ENCODE measurements around the gene VSTM5.
"Not testable (repeated sequence)": the region's sequence is repeated elsewhere in the genome, so short reads cannot be mapped to it uniquely, and the experiment has no call there.

Gene VSTM5

GRCh38 chr11:93796441-93797231, 53.8 kb downstream of the VSTM5 start:
- DNase-seq (ENCODE audit: low read depth in 2 of 2): no peak

- DNase-seq (ENCODE audit: low read depth in 2 of 2): no peak
Measured at GRCh38 chr11:93791493-93791892, 58.9 kb downstream of the VSTM5 start.

GRCh38 chr11:93784935-93785360, 65.5 kb downstream of the VSTM5 start:
- no peak for DNase-seq (ENCODE audit: low read depth in 2 of 2)

- DNase-seq (ENCODE audit: low read depth in 2 of 2): peak; percentile 76 to 80
Measured at GRCh38 chr11:93784145-93784934, 66.1 kb downstream of the VSTM5 start, which contains the start of gene MED17. Gene MED17 (plus strand): TSS chr11:93784282. CDS start chr11:93784514, 232 bp downstream.

GRCh38 chr11:93783765-93784144, 66.7 kb downstream of the VSTM5 start:
- DNase-seq (ENCODE audit: low read depth in 2 of 2): no peak

- DNase-seq (ENCODE audit: low read depth in 2 of 2): no peak
Measured at GRCh38 chr11:93783362-93783761, 67.1 kb downstream of the VSTM5 start.

GRCh38 chr11:93775289-93775688, 75.1 kb downstream of the VSTM5 start:
- DNase-seq (ENCODE audit: low read depth in 2 of 2): no peak

- not testable (repeated sequence) for DNase-seq (ENCODE audit: low read depth in 2 of 2)
Measured at GRCh38 chr11:93774560-93774959, 75.9 kb downstream of the VSTM5 start.

- DNase-seq (ENCODE audit: low read depth in 2 of 2): no peak
Measured at GRCh38 chr11:93773601-93774200, 76.7 kb downstream of the VSTM5 start.

- DNase-seq (ENCODE audit: low read depth in 2 of 2): no peak
Measured at GRCh38 chr11:93773045-93773477, 77.4 kb downstream of the VSTM5 start.

- DNase-seq (ENCODE audit: low read depth in 2 of 2): no peak
Measured at GRCh38 chr11:93772123-93772522, 78.3 kb downstream of the VSTM5 start.

GRCh38 chr11:93770160-93770559, 80.3 kb downstream of the VSTM5 start:
- no peak for DNase-seq (ENCODE audit: low read depth in 2 of 2)
